Kasumi-1 (cell line): ENCODE measurements around the gene BANK1.

Source experiments
- DNase-seq, 2 experiments: peaks; one replicate each; lab custom pipeline; 2025; lab: John Stamatoyannopoulos, UW

The BANK1 gene

DNA sequence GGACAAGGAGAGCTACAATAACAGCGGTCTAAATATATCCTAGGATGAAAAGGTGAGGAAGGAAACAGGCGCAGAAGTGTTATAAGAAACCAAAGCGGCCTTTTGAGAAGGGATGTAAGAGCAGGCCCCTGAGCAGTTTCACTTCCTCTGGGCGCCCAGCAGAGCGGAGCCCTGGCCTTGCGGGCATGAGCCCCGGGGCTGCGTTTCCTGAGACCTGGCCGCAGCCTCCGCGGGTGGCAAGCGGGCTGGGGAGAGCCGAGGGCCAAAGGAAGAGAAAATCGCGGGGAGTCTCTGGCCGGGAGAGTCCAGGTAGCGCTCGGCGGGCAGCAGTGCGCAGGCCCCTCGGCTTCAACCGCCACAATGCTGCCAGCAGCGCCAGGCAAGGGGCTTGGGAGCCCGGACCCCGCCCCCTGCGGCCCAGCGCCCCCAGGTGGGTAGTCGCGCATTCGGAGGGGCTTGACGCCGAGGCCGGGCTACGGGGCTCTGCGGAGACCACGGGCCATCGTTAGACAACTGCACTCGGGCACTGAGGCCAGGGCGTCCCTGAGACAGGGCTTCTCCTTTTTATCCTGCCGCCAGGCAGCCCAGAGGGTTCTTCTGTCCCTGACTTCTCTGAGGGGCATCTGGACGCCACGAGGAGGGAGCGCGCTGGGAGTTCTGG, at the start of gene BANK1:
TSS of gene BANK1 (plus strand) at position 210 of the 661 bp plus-strand sequence. CDS start at position 361, 151 bp downstream.
- DNase-seq = peak; percentile 65 to 66

GRCh38 chr4:101753721-101754120, 36.8 kb upstream of the BANK1 start:
- no peak for DNase-seq

- DNase-seq = no peak
Observed at GRCh38 chr4:101756181-101756580, 34.3 kb upstream of the BANK1 start.

- DNase-seq = no peak
Observed at GRCh38 chr4:101761405-101761804, 29.1 kb upstream of the BANK1 start.

- no peak for DNase-seq
Observed at GRCh38 chr4:101762025-101762424, 28.5 kb upstream of the BANK1 start.

DNA sequence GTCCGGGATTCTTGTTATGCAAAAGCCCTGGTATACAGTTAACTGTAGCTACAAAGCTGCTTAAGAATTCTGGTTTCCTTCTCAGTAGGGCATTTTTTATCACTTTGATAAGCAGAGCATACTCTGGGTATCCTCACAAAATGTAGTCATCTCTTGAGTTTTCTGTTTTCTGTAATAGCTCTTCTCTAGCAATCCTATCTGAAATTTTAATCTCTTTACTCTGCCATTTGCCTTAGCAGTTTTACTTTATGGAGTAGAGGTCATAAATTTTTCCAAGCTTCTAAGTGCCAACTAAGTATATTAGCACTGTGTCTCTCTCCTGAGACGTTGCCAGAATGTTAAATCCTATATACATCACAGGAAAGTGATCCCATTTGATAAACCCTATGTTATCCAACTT, 28.0 kb upstream of the BANK1 start:
- no peak for DNase-seq

DNA sequence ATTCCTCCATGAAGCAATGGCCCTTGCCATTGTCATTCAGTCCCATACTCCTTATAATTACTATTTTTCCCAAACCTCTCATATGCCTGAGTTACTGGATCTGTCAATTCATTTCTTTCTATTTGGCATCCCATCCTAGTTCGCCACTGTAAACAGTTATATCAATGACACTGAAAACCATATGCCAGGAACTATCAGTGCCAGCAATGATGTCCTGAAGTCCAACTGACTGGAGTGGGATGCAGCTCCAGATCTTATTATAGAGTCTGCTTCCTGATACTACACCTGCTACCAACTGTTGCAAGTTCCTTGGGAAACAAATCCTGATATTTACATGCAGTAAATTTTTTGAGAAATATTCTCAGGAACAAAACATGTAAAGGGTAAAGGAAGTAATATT, 27.0 kb upstream of the BANK1 start:
- no peak for DNase-seq

- peak in 1 of 2 experiments; percentile 7 for DNase-seq
Observed at GRCh38 chr4:101774807-101775206, 15.7 kb upstream of the BANK1 start.

- no peak for DNase-seq
Observed at GRCh38 chr4:101777431-101777830, 13.1 kb upstream of the BANK1 start.

DNA sequence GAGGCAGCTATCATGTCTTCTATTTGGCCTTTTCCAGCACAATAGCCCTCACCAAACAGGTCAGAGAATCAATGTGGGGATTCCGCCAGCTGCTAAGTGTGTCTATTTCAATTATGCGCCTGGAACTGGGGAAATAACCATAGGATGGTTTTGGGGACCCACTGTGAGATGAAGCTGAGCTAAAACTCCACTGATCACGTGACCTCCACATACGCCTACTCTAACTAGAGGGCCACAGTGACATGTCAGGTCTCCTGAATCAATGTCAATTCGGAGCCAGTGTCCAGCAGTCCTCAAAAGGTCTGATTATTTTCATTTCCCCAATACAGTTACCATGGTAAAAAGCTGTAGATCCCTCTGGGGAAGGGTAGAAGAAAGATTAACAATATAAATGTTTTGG, 10.2 kb upstream of the BANK1 start:
- no peak for DNase-seq

DNA sequence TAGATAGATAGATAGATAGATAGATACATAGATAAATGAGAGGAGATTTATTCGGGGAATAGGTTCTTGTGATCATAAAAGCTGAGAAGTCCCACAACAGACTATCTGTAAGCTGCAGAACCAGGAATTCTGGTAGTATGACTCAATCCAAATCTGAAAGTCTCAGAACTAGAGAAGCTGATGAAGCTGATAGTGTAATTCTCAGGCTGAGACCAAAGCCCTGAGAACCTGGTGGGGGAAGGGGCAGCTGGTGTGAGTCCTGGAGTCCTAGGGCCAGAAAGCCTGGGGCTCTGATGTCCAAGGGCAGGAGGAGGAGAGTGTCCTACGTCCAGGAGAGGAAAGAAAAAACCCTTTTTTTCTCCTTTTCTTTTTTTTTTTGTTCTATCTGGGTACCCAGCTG, 8.0 kb upstream of the BANK1 start:
- DNase-seq = no peak

- DNase-seq = no peak
Observed at GRCh38 chr4:101784957-101785356, 5.6 kb upstream of the BANK1 start.

DNA sequence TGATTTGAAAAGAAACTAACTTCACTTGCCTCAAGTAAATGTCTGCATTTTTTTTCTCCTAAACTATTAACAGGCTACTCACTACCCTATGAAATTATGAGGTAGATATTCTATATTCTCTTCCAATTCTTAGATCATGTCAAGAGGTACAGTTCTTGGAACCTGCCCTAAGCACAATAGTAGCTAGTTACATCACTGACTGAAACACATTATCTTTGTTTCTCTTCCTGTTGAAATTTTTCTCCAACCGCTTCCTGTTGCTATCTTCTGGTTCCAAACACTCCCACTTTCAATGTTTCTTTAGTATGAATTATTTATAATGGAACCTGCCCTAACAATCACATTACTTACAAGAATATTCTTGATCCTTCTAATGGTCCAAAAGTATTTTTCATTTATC, 5.0 kb upstream of the BANK1 start:
- no peak for DNase-seq

GRCh38 chr4:101787701-101788316, 2.7 kb upstream of the BANK1 start:
- no peak for DNase-seq

DNA sequence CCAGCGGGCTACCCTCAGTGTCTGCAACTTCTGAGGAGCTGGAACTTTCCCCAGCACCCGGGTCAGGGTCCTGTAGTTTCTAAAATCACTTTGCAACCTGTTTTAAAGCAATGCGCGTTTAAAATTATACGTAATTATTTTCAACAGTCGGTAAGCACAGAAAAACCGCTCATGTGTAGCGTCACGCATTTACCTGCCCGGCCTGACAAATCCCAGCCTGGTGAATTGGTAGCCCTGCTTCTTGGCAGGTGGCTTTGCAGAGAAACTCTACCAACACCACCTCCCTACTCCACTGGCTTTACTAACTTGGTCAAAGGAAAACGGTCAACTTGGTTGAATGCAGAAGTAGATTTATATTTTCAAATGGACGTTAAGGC, 640 bp downstream of the BANK1 start:
- DNase-seq = peak in 1 of 2 experiments; percentile 17

GRCh38 chr4:101792056-101792590, 1.6 kb downstream of the BANK1 start:
- no peak for DNase-seq

DNA sequence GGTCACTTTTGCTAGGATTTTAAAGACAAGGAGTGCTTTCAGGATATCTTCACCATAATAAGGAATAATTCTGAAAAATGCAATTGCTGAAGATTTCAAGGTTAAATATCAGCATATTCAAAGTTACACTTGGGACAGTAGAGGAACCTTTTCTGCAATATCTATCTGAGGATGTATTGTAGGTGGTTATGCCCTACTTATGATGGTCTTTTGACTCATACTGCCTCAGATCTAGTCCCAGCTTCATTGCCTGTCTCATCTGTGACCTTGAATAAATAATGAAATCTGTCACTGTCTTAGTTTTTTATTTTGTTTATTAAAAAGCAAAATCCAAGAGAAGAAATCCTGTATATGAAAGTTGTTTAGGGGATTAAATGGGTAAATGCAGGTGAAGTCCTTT, 2.9 kb downstream of the BANK1 start:
- no peak for DNase-seq

DNA sequence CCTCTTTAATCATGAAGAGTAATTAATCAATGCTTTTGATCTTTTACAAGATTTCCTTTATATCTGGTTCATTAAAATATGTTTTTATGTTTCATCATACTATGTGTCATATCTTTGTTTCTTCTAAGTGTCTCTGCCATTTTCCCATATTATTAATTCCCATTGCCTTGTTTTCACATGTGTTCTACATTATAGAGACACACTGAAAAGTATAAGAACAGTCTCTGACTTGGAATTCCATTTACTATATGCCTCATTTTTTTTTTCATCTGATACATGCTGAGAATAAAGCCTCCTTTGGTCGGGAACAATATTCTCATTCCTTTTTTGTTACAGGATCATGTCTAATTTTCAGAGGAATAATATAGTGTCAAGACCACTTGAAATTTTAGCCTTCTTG, 4.3 kb downstream of the BANK1 start:
- DNase-seq = no peak

GRCh38 chr4:101795704-101796103, 5.2 kb downstream of the BANK1 start:
- DNase-seq = no peak

DNA sequence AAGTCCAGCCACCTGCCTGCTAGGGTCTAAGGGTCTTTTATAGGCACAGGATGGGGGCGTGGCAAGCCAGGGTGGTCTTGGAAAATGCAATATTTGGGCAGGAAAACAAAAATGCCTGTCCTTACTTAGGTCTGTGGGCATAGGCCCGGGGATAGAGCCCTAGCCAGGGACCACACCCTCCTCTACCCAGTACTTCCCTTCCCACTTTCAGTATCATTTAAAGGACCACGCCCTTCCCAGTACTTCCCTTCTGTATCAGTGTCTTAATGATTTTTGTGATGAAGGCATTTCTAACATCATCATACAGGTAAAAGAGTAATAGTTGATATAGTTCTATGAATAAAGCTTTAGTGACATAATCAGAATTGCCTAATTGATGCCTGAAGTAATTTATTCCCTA, 11.4 kb downstream of the BANK1 start:
- DNase-seq = no peak

DNA sequence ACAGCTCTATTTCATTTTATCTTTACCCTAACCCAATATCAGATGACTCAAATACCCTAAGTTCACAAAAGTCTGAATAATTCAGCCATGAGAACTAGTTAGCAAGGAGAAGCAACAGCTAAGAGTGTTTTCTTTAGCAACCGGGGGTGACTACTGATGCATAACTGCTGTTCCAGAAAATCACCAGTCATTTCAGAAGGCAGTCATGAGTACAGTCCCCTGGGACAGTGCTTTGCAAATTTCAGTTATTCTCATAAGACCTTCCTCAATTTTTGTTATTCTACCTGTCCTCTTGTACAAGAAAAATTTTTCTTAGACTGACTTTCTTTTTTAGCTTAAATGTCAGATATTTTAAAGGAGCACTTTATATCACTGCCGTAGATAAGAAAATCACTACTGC, 16.4 kb downstream of the BANK1 start:
- no peak for DNase-seq

GRCh38 chr4:101807351-101807750, 16.8 kb downstream of the BANK1 start:
- no peak for DNase-seq

- no peak for DNase-seq
Observed at GRCh38 chr4:101813604-101814003, 23.1 kb downstream of the BANK1 start.

DNA sequence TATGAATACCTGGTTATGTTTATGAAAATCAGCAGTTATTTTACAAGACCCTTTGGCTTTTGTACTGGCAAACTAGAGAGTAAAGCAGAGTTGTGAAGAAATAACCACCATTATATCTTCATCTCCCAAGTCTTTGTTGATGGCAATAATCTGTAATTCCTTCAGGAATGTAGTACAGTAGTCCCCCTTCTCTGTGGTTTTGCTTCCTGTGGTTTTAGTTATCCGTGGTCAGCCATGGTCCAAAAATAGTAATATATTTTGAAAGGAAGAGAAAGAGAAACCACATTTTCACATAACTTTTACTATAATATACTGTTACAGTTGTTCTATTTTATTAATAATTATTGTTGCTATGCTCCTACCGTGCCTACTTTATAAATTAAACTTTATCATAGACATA, 27.8 kb downstream of the BANK1 start:
- peak in 1 of 2 experiments; percentile 8 for DNase-seq
